CD14-positive monocyte (primary cell): ENCODE data around the gene PLEKHS1. TPM values are rescaled to one million over a fixed set of nuclear protein-coding genes. Genes with fewer than 3 reads are reported as not detected.
A peak's percentile ranks its signal among the peaks of the same experiment; 100 is the strongest.

Experiments
- DNase-seq, 3 donors: peaks; one replicate each; pipeline ENCODE4 v3.0.0-alpha.2; 2011 to 2022
- H2AFZ ChIP-seq: 2 replicates; pipeline ENCODE4 v1.6.0; 2012; ENCODE audit warnings: mild to moderate bottlenecking, low read depth, low read length, inconsistent platforms; ENCODE audit not compliant: insufficient read depth, poor library complexity, severe bottlenecking
- H3K27ac ChIP-seq, 2 donors: 1 replicate in 1 of 2; 2 replicates in 1 of 2; pipeline ENCODE4 v1.5.1; 2012 to 2013; ENCODE audit warnings: low read length in 2 of 2, control low read depth in 1 of 2, inconsistent platforms in 1 of 2, low read depth in 1 of 2, mild to moderate bottlenecking in 1 of 2
- H3K27me3 ChIP-seq, 2 donors: one replicate each; pipeline versions ENCODE4 v1.6.0 to v1.6.1; 2011 to 2013; ENCODE audit warnings: low read length in 2 of 2; ENCODE audit not compliant: control insufficient read depth in 2 of 2, insufficient read depth in 2 of 2
- H3K36me3 ChIP-seq, 2 donors: replicated peaks in 1 of 2; 1 replicate in 1 of 2; 2 replicates in 1 of 2; pipeline versions ENCODE4 v1.5.1 to v1.6.1; 2012 to 2013; ENCODE audit warnings: low read length in 2 of 2, control low read depth in 1 of 2, inconsistent platforms in 1 of 2, mild to moderate bottlenecking in 1 of 2; ENCODE audit not compliant: insufficient read depth in 2 of 2, control insufficient read depth in 1 of 2
- H3K4me1 ChIP-seq, 2 donors: 1 replicate in 1 of 2; 2 replicates in 1 of 2; pipeline versions ENCODE4 v1.5.1 to v1.6.1; 2012 to 2013; ENCODE audit warnings: low read length in 2 of 2, control low read depth in 1 of 2, inconsistent platforms in 1 of 2, mild to moderate bottlenecking in 1 of 2, moderate library complexity in 1 of 2; ENCODE audit not compliant: insufficient read depth in 2 of 2, control insufficient read depth in 1 of 2
- H3K4me2 ChIP-seq: replicated peaks from 2 replicates; pipeline ENCODE3; 2012; ENCODE audit warnings: low read length, moderate library complexity, mild to moderate bottlenecking; ENCODE audit not compliant: poor library complexity, severe bottlenecking; ENCODE audit errors: extremely low read depth
- H3K4me3 ChIP-seq, 3 experiments: fragments of 200-600 bp in 1 of 3; sonication (generic) in 1 of 3; replicated peaks in 1 of 3; 1 replicate in 2 of 3; 2 replicates in 1 of 3; pipeline ENCODE4 v1.5.1; 2011 to 2013; ENCODE audit warnings: low read length in 3 of 3, mild to moderate bottlenecking in 3 of 3, control low read depth in 2 of 3, low read depth in 2 of 3, inconsistent platforms in 1 of 3, moderate library complexity in 1 of 3
- H3K79me2 ChIP-seq: 2 replicates; pipeline ENCODE4 v1.6.0; 2012; ENCODE audit warnings: mild to moderate bottlenecking, control low read depth, inconsistent platforms, low read length, moderate library complexity; ENCODE audit not compliant: insufficient read depth
- H3K9ac ChIP-seq: 2 replicates; pipeline ENCODE4 v1.6.0; 2017; ENCODE audit warnings: low read length, mild to moderate bottlenecking; ENCODE audit not compliant: insufficient read depth, poor library complexity, severe bottlenecking
- H3K9me3 ChIP-seq, 2 donors: replicated peaks in 1 of 2; 1 replicate in 1 of 2; 2 replicates in 1 of 2; pipeline versions ENCODE4 v1.5.1 to v1.6.1; 2012 to 2013; ENCODE audit warnings: low read length in 2 of 2, control low read depth in 1 of 2; ENCODE audit not compliant: control insufficient read depth in 1 of 2, insufficient read depth in 1 of 2
- H4K20me1 ChIP-seq: 2 replicates; pipeline ENCODE4 v1.6.0; 2012; ENCODE audit warnings: mild to moderate bottlenecking, low read length, control low read depth, moderate library complexity; ENCODE audit not compliant: insufficient read depth
- H3K27ac Mint-ChIP-seq, 7 donors: one replicate each; pipeline ENCODE4 v1.8.0; 2020; ENCODE audit warnings: mild to moderate bottlenecking in 7 of 7, mixed read lengths in 7 of 7, moderate library complexity in 6 of 7, inconsistent platforms in 2 of 7
- H3K27me3 Mint-ChIP-seq, 3 donors: one replicate each; pipeline ENCODE4 v1.8.0; 2021 to 2022; ENCODE audit warnings: low read depth in 3 of 3, mild to moderate bottlenecking in 3 of 3, mixed read lengths in 3 of 3, moderate library complexity in 3 of 3, inconsistent platforms in 1 of 3
- H3K36me3 Mint-ChIP-seq, 2 donors: one replicate each; pipeline ENCODE4 v1.8.0; 2020; ENCODE audit warnings: mixed read lengths in 2 of 2, inconsistent platforms in 1 of 2, mild to moderate bottlenecking in 1 of 2
- H3K4me1 Mint-ChIP-seq: one replicate; pipeline ENCODE4 v1.8.0; 2020; ENCODE audit warnings: mild to moderate bottlenecking, mixed read lengths
- H3K4me3 Mint-ChIP-seq, 2 donors: one replicate each; pipeline ENCODE4 v1.8.0; 2020; ENCODE audit warnings: mild to moderate bottlenecking in 2 of 2, mixed read lengths in 2 of 2, moderate library complexity in 1 of 2
- H3K9me3 Mint-ChIP-seq, 7 donors: one replicate each; pipeline ENCODE4 v1.8.0; 2020 to 2022; ENCODE audit warnings: mixed read lengths in 7 of 7, mild to moderate bottlenecking in 6 of 7, moderate library complexity in 6 of 7, inconsistent platforms in 2 of 7
- WGBS: methylation state at CpG from one replicate; pipeline ENCODE4 v1.1.5; 2013; ENCODE audit warnings: missing lambda C conversion rate; ENCODE audit not compliant: insufficient coverage; 5-methylcytosine and 5-hydroxymethylcytosine counted together
- intact Hi-C, 2 donors: fragments of 100-400 bp; cut with micrococcal nuclease; formaldehyde crosslinking; loops; one replicate each; pipeline versions ENCODE4 v1.15.0 to v1.15.1; 2023
- polyA minus RNA-seq: library from RNA; depleted of rRNA, polyadenylated mRNA; stranded (reverse); fragments of >200 nt; gene quantifications from 2 replicates; pipeline ENCODE4 v1.2.3, GENCODE V29; 2012
- polyA plus RNA-seq, 3 donors: library from polyadenylated mRNA; depleted of rRNA in 1 of 3; unstranded in 2 of 3; stranded (reverse) in 1 of 3; fragments of 300-500 nt in 2 of 3; fragments of >200 nt in 1 of 3; fragmentation: Illumina TruSeq in 2 of 3; gene quantifications; 1 replicate in 2 of 3; 2 replicates in 1 of 3; pipeline ENCODE4 v1.2.3, GENCODE V29; 2012 to 2021
- total RNA-seq, 12 experiments: library from RNA in 1 of 12; stranded (reverse) in 1 of 12; fragments of 120-200 nt in 1 of 12; gene quantifications; one replicate each; pipeline ENCODE4 v1.2.4 and lab custom pipeline; 2013 to 2026; ENCODE audit warnings: mixed read lengths in 6 of 12, inconsistent platforms in 1 of 12
- TF ChIP-seq, protein P1 (sequence below): fragments of 200-600 bp; IDR thresholded peaks from one replicate; pipeline ENCODE4 v1.8.0; 2022; ENCODE audit warnings: antibody characterized with exemption, mild to moderate bottlenecking

PLEKHS1 gene
- 0.02 TPM for total RNA-seq (2013)
- polyA plus RNA-seq (under 1 TPM in 1 of 3 donors, not detected in 2; 0.08 TPM), polyA minus RNA-seq (not detected in 2 replicates), total RNA-seq (lab: John Stamatoyannopoulos, UW) (0 to 2.3 (median 0.25) reads per million in 11 experiments)

DNA sequence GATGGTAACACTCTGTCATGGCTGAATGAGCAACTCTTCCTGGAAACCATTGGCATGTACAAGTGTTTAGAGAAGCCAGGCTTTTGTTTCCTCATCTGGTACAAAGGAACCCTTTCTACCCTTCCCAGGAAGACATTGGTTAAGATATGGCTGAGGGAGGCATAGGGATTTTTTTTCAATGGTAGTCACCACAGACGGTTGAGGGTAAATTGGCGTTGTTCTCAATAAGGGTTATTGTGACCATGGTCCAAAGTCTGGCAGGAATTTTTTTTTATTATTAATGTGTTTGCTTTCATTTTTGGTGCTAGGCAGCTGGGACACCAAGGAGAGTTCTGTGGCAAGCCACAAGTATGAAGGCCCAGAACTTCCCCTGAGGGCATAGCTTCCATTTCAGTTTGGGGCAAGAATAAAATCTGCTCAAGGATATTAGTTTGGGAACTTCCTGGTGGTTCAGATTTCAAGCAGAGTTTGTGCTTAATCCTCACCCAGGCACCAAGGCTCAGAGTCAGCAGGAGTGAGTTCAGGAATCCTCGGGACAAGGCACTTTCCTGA is at the start of gene PLEKHS1:
Gene PLEKHS1 (plus strand): TSS at position 502 of the 552 bp plus-strand sequence. CDS start 3,596 bp downstream, outside the sequence.
- H2AFZ ChIP-seq: no peak within 1 kb of the TSS
- Mint-ChIP-seq H3K36me3 (no peaks in the 10 kb centered on the region), H3K27ac (no peak within 1 kb of the TSS), H3K27me3 (peaks cover 2 to 5% (median 3%) of the 10 kb centered on the region in 3 donors), H3K9me3 (peaks cover 0 to 1% (median 0%) of the 10 kb centered on the region in 7 donors), H3K4me1 (peaks cover 2% of the 10 kb centered on the region), H3K4me3 (no peak within 1 kb of the TSS)
- H3K79me2 ChIP-seq: no peaks in the 10 kb centered on the region
- TF ChIP-seq, protein P1, sequence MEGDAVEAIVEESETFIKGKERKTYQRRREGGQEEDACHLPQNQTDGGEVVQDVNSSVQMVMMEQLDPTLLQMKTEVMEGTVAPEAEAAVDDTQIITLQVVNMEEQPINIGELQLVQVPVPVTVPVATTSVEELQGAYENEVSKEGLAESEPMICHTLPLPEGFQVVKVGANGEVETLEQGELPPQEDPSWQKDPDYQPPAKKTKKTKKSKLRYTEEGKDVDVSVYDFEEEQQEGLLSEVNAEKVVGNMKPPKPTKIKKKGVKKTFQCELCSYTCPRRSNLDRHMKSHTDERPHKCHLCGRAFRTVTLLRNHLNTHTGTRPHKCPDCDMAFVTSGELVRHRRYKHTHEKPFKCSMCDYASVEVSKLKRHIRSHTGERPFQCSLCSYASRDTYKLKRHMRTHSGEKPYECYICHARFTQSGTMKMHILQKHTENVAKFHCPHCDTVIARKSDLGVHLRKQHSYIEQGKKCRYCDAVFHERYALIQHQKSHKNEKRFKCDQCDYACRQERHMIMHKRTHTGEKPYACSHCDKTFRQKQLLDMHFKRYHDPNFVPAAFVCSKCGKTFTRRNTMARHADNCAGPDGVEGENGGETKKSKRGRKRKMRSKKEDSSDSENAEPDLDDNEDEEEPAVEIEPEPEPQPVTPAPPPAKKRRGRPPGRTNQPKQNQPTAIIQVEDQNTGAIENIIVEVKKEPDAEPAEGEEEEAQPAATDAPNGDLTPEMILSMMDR: no peak
- DNase-seq: no peak
- H3K27ac ChIP-seq: no peak within 1 kb of the TSS
- no peaks in the 10 kb centered on the region for H3K9me3 ChIP-seq
- intact Hi-C loops: no loop called here
- H3K4me2 ChIP-seq: no peak within 1 kb of the TSS
- no peak within 1 kb of the TSS for H3K4me3 ChIP-seq
- 96% methylated on average over 3 of the region's 3 CpGs for WGBS
- no peak within 1 kb of the TSS for H3K9ac ChIP-seq
- peaks cover 0 to 2% of the 10 kb centered on the region in 2 donors for H3K27me3 ChIP-seq
- H3K36me3 ChIP-seq: no peaks in the 10 kb centered on the region
- no peaks in the 10 kb centered on the region for H4K20me1 ChIP-seq
- no peaks in the 10 kb centered on the region for H3K4me1 ChIP-seq

DNA sequence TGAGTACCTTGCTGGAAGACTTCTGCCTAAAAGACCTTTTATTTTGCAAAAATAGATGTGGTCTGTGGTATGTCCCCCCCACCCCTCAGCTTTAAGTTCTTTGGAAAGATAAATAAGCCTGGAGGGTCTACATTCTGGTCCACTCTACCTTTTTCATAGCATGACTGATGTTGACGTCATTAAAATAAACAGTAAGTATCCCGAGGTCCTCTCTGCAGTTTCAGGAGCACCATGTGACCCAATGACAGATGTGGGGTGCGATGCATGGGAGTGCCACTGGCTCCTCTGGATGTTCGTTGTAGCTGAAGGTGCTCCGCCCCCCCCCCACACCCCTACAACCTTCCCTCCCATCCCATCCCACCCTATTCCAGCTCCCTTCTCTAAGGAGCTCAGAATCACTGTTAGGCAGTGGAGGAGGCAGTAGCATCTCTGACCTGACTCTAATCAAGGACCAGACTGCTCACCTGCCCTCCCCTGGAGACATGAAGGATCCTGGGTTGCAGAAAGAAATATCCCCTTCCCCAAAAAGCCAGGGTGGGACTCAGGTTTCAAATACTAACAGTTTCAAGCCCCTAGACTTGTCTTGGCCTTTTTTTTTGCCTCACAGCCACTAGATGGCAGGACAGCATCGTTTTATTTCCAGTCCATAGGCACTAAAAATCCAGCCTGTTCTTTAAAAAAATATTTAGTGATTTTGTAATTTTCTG is 46.7 kb upstream of the PLEKHS1 start:
- DNase-seq: peak in 1 of 3 donors; percentile 17
- no peaks in the 10 kb centered on the region for H3K27me3 ChIP-seq
- H3K4me2 ChIP-seq: no peak overlapping the region
- Mint-ChIP-seq H3K36me3 (peaks cover 24 to 31% of the 10 kb centered on the region in 2 donors), H3K4me3 (no peak overlapping the region), H3K27me3 (peaks cover 0 to 2% (median 0%) of the 10 kb centered on the region in 3 donors), H3K27ac (no peak overlapping the region), H3K9me3 (no peaks in the 10 kb centered on the region), H3K4me1 (peaks cover 5% of the 10 kb centered on the region)
- no peak overlapping the region for H3K27ac ChIP-seq
- H3K9ac ChIP-seq: no peak overlapping the region
- no peaks in the 10 kb centered on the region for H3K4me1 ChIP-seq
- TF ChIP-seq, protein P1: peak; percentile 58
- H3K9me3 ChIP-seq: no peaks in the 10 kb centered on the region
- H3K79me2 ChIP-seq: no peaks in the 10 kb centered on the region
- peaks cover 12% of the 10 kb centered on the region for H4K20me1 ChIP-seq
- no peak overlapping the region for H3K4me3 ChIP-seq
- H3K36me3 ChIP-seq: peaks cover 2 to 12% of the 10 kb centered on the region in 2 donors
- WGBS: 100% methylated on average over 1 of the region's 6 CpGs
- H2AFZ ChIP-seq: no peak overlapping the region
- intact Hi-C loops: loop anchor here in 1 of 2 donors (10.0 kb wide), 1 partner anchor 410 kb away; no protein-coding TSS in a partner anchor
